ENCODE results near the gene MRPL23. TPM values are rescaled to one million over a fixed set of nuclear protein-coding genes. Genes with fewer than 3 reads are reported as not detected.

MRPL23 gene
- total RNA-seq, 1 experiment from 2014 or later = 15.0 TPM

DNA sequence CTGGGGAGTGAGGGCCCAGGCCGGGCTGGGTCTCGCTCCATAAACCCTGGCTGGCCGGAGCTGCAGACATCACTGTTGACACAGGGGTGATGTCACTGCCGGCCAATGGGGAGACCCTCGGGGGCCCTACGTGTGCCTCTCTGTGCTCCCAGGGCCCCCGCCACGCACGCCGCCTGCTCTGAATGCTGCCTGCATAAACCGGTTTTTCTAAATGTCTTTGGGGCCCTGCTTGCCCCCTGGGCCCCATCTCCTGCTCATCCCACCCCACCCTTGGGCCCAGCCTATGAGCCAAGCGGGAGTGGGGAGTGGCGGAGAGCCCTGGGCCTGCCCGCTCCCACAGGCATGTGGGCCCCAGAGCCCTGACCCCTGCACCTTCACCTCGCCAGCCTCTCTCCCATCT is 42.8 kb downstream of the MRPL23 start:
- no peak overlapping the region for H3K4me3 Mint-ChIP-seq (ENCODE audit: unreplicated experiment)
- Histone ChIP-seq H3K9me3 (no peaks in the 10 kb centered on the region), H3K4me1 (no peaks in the 10 kb centered on the region), H3K36me3 (ENCODE audit: control insufficient read depth, insufficient read depth, low read length) (no peaks in the 10 kb centered on the region), H3K4me3 (ENCODE audit: low read depth, low read length) (no peak overlapping the region), H3K27me3 (replicated peaks; ENCODE audit: control insufficient read depth, insufficient read depth, low read length) (no peaks in the 10 kb centered on the region)
- H3K36me3 Mint-ChIP-seq (ENCODE audit: insufficient read depth, unreplicated experiment) = no peaks in the 10 kb centered on the region
- no peaks in the 10 kb centered on the region for H3K9me3 Mint-ChIP-seq (ENCODE audit: unreplicated experiment)
- CTCF ChIA-PET = interaction anchor here (0.7 to 3.2 kb wide), 4 partner anchors 154 to 335 kb away, joined by 3 to 49 read pairs (median 4); no protein-coding TSS in a partner anchor
- no peak for TF ChIP-seq CTCF (IDR thresholded peaks at IDR 0.05; ENCODE audit: insufficient read depth in 1 of 2, low read depth in 1 of 2, low read length in 1 of 2, severe bottlenecking in 1 of 2, unreplicated experiment in 1 of 2)
- no peaks in the 10 kb centered on the region for H3K27me3 Mint-ChIP-seq (ENCODE audit: insufficient read depth, unreplicated experiment)
- no peaks in the 10 kb centered on the region for H3K4me1 Mint-ChIP-seq (ENCODE audit: low read depth, unreplicated experiment)
- POLR2A ChIA-PET = interaction anchor here (1.3 kb wide), 1 partner anchor 215 kb away, joined by 3 read pairs; no protein-coding TSS in a partner anchor
- BruUV-seq (replicated peaks) = no TSS peak
- no peak for DNase-seq
- H3K27ac Mint-ChIP-seq (ENCODE audit: unreplicated experiment) = no peak overlapping the region
- intact Hi-C loops (cut with micrococcal nuclease; ENCODE audit: unreplicated experiment) = no loop called here

DNA sequence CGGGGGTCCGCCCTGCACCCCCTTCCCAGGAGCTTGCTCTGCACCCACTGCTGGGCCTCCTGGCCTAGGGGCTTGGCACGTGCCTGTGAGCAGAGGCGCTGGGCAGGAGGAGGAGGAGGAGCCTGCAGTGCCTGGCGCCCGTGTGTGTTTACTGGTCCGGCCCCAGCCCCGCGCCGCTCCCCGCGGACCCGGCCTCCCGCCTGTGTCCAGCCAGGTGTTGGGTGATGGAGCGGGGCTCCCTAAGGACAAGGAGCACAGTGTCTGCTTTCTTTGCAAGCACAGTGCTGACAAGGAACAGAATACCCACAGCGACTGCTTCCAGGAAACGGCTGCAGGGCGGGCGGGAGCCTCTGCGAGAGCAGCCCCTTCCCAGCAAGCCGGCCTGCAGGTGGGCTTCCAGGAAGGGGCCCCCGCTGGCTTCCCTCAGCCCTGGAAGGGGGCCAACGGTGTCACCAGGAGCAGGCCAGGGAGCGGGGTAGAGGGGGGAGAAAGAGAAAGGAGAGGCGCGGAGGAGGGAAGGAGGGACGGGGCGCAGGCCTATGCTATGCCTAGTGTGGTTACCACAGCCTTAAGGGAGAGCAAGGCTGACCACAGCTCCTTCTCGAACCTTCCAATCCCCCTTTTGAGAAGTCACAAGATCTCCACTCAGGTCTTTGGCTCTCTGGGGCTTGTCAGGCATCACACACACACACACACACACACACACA is 43.9 kb downstream of the MRPL23 start:
- Mint-ChIP-seq H3K36me3 (ENCODE audit: insufficient read depth, unreplicated experiment) (no peaks in the 10 kb centered on the region), H3K4me3 (ENCODE audit: unreplicated experiment) (no peak overlapping the region), H3K9me3 (ENCODE audit: unreplicated experiment) (no peaks in the 10 kb centered on the region), H3K27ac (ENCODE audit: unreplicated experiment) (peak overlapping the region; percentile 83), H3K27me3 (ENCODE audit: insufficient read depth, unreplicated experiment) (no peaks in the 10 kb centered on the region), H3K4me1 (ENCODE audit: low read depth, unreplicated experiment) (no peaks in the 10 kb centered on the region)
- intact Hi-C loops (cut with micrococcal nuclease; ENCODE audit: unreplicated experiment) = no loop called here
- Histone ChIP-seq H3K9me3 (no peaks in the 10 kb centered on the region), H3K4me3 (ENCODE audit: low read depth, low read length) (no peak overlapping the region), H3K36me3 (ENCODE audit: control insufficient read depth, insufficient read depth, low read length) (no peaks in the 10 kb centered on the region), H3K27me3 (replicated peaks; ENCODE audit: control insufficient read depth, insufficient read depth, low read length) (no peaks in the 10 kb centered on the region), H3K4me1 (no peaks in the 10 kb centered on the region)
- TF ChIP-seq CTCF (IDR thresholded peaks at IDR 0.05; ENCODE audit: insufficient read depth in 1 of 2, low read depth in 1 of 2, low read length in 1 of 2, severe bottlenecking in 1 of 2, unreplicated experiment in 1 of 2) = no peak
- ChIA-PET CTCF (interaction anchor here (0.6 to 3.2 kb wide), 6 partner anchors 14 to 165 kb away, joined by 3 to 49 read pairs (median 4); no protein-coding TSS in a partner anchor), POLR2A (no interaction called here)
- DNase-seq = no peak
- BruUV-seq (replicated peaks) = no TSS peak

GRCh38 chr11:1992111-1992510 is 45.0 kb downstream of the MRPL23 start:
- H3K4me1 Mint-ChIP-seq (ENCODE audit: low read depth, unreplicated experiment) = no peaks in the 10 kb centered on the region
- POLR2A ChIA-PET = interaction anchor here (0.6 kb wide), 1 partner anchor 900 kb away, joined by 3 read pairs; no protein-coding TSS in a partner anchor
- BruUV-seq (replicated peaks) = no TSS peak
- H3K27ac Mint-ChIP-seq (ENCODE audit: unreplicated experiment) = no peak overlapping the region
- no peaks in the 10 kb centered on the region for H3K9me3 Mint-ChIP-seq (ENCODE audit: unreplicated experiment)
- no peaks in the 10 kb centered on the region for H3K27me3 ChIP-seq (replicated peaks; ENCODE audit: control insufficient read depth, insufficient read depth, low read length)
- TF ChIP-seq CTCF (IDR thresholded peaks at IDR 0.05; ENCODE audit: insufficient read depth in 1 of 2, low read depth in 1 of 2, low read length in 1 of 2, severe bottlenecking in 1 of 2, unreplicated experiment in 1 of 2) = no peak
- no peak for DNase-seq
- no peaks in the 10 kb centered on the region for H3K36me3 Mint-ChIP-seq (ENCODE audit: insufficient read depth, unreplicated experiment)
- no peak overlapping the region for H3K4me3 Mint-ChIP-seq (ENCODE audit: unreplicated experiment)
- H3K27me3 Mint-ChIP-seq (ENCODE audit: insufficient read depth, unreplicated experiment) = no peaks in the 10 kb centered on the region
- no peak overlapping the region for H3K4me3 ChIP-seq (ENCODE audit: low read depth, low read length)
- CTCF ChIA-PET = interaction anchor here (0.6 to 1.0 kb wide), 2 partner anchors 15 to 17 kb away, joined by 3 to 4 read pairs; no protein-coding TSS in a partner anchor
- intact Hi-C loops (cut with micrococcal nuclease; ENCODE audit: unreplicated experiment) = no loop called here
- H3K9me3 ChIP-seq = no peaks in the 10 kb centered on the region
- H3K4me1 ChIP-seq = no peaks in the 10 kb centered on the region
- H3K36me3 ChIP-seq (ENCODE audit: control insufficient read depth, insufficient read depth, low read length) = no peaks in the 10 kb centered on the region
